ENCODE results near the gene GNPTAB. TPM values are rescaled to one million over a fixed set of nuclear protein-coding genes. Genes with fewer than 3 reads are reported as not detected.

Gene GNPTAB
- total RNA-seq, 2 experiments from 2014 or later, result 38.9 to 66.5 TPM

DNA sequence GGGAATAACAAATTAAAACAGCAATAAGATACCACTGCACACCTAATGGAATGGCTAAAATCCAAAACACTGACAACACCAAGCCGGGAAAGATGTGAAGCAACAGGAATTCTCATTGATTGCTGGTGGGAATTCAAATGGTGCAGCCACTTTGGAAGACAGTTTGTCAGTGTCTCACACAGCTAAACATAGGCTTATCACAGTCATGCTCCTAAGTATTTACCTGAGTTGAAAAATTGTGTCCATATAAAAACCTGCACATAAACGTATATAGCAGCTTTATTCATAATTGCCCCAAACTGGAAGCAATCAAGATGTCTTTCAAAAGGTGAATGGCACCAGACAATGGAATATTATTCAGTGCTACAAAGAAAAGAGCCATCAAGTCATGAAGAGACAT, 21.6 kb downstream of the GNPTAB start:
- POLR2A ChIA-PET, result no interaction called here
- H3K79me2 ChIP-seq (ENCODE audit: insufficient read depth, low read depth, low read length), result peaks cover 47% of the 10 kb centered on the region

DNA sequence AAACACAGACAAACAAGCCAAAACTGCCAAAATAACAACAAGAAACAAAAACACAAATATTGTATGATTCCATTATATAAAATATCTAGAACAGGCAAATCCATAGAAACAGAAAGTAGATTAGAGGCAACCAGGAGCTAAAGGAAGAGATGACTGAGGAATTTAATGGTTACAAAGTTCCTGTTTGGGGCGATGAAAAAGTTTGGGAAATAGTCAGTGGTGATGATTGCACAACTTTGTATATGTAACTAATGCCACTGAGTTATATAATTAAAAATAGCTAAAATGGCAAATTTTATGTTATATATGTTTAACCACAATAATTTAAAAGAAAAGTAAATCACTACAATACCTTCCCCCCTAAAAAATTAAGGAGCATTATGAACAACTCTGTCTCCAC, 24.5 kb downstream of the GNPTAB start:
- H3K4me1 ChIP-seq (ENCODE audit: insufficient read depth, low read length, poor library complexity, severe bottlenecking), result no peaks in the 10 kb centered on the region
- DNase-seq (ENCODE audit: low spot score), result no peak
- H3K36me3 ChIP-seq (ENCODE audit: insufficient read depth, low read length), result peaks cover 8% of the 10 kb centered on the region; the same call in 1 of the 2 replicates
- H3K4me3 ChIP-seq (ENCODE audit: low read depth, low read length, poor library complexity, severe bottlenecking), result no peak overlapping the region
- H3K9me3 ChIP-seq (ENCODE audit: low read length), result no peaks in the 10 kb centered on the region
- H3K27ac ChIP-seq (ENCODE audit: low read depth, low read length, poor library complexity, severe bottlenecking), result no peak overlapping the region
- no peaks in the 10 kb centered on the region for H4K20me1 ChIP-seq (ENCODE audit: insufficient read depth, low read length)
- H2AFZ ChIP-seq (ENCODE audit: low read length), result no peak overlapping the region
- ChIA-PET POLR2A (interaction anchor here (0.9 to 2.3 kb wide), 7 partner anchors 9 to 31 kb away, joined by 3 to 13 read pairs (median 4); no protein-coding TSS in a partner anchor), CTCF (ENCODE audit: unreplicated experiment) (no interaction called here)
- peaks cover 63% of the 10 kb centered on the region for H3K79me2 ChIP-seq (ENCODE audit: insufficient read depth, low read depth, low read length)
- TF ChIP-seq, protein P1, sequence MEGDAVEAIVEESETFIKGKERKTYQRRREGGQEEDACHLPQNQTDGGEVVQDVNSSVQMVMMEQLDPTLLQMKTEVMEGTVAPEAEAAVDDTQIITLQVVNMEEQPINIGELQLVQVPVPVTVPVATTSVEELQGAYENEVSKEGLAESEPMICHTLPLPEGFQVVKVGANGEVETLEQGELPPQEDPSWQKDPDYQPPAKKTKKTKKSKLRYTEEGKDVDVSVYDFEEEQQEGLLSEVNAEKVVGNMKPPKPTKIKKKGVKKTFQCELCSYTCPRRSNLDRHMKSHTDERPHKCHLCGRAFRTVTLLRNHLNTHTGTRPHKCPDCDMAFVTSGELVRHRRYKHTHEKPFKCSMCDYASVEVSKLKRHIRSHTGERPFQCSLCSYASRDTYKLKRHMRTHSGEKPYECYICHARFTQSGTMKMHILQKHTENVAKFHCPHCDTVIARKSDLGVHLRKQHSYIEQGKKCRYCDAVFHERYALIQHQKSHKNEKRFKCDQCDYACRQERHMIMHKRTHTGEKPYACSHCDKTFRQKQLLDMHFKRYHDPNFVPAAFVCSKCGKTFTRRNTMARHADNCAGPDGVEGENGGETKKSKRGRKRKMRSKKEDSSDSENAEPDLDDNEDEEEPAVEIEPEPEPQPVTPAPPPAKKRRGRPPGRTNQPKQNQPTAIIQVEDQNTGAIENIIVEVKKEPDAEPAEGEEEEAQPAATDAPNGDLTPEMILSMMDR (conservative IDR thresholded peaks at IDR 0.05; ENCODE audit: low read length), result no peak
- no peak for TF ChIP-seq EZH2phosphoT487 (IDR thresholded peaks at IDR 0.05; ENCODE audit: borderline replicate concordance, low read depth, low read length)
- BruUV-seq (replicated peaks), result no TSS peak
- H3K9me2 ChIP-seq (ENCODE audit: insufficient read depth, low read length), result no peaks in the 10 kb centered on the region
- intact Hi-C loops (cut with micrococcal nuclease; ENCODE audit: unreplicated experiment), result no loop called here
- no peak overlapping the region for H3K4me2 ChIP-seq (ENCODE audit: low read length)

More for the DNA sequence above, 21.6 kb downstream of the GNPTAB start:
- BruUV-seq (replicated peaks), result no TSS peak
- Histone ChIP-seq H3K4me2 (ENCODE audit: low read length) (no peak overlapping the region), H4K20me1 (ENCODE audit: insufficient read depth, low read length) (no peaks in the 10 kb centered on the region), H2AFZ (ENCODE audit: low read length) (no peak overlapping the region), H3K9me3 (ENCODE audit: low read length) (no peaks in the 10 kb centered on the region), H3K9me2 (ENCODE audit: insufficient read depth, low read length) (no peaks in the 10 kb centered on the region), H3K27ac (ENCODE audit: low read depth, low read length, poor library complexity, severe bottlenecking) (no peak overlapping the region), H3K36me3 (ENCODE audit: insufficient read depth, low read length) (peaks cover 12% of the 10 kb centered on the region), H3K4me3 (ENCODE audit: low read depth, low read length, poor library complexity, severe bottlenecking) (no peak overlapping the region), H3K4me1 (ENCODE audit: insufficient read depth, low read length, poor library complexity, severe bottlenecking) (no peaks in the 10 kb centered on the region)
- TF ChIP-seq, protein P1 (conservative IDR thresholded peaks at IDR 0.05; ENCODE audit: low read length), result no peak
- no peak for TF ChIP-seq EZH2phosphoT487 (IDR thresholded peaks at IDR 0.05; ENCODE audit: borderline replicate concordance, low read depth, low read length)
- intact Hi-C loops (cut with micrococcal nuclease; ENCODE audit: unreplicated experiment), result no loop called here
- DNase-seq (ENCODE audit: low spot score), result no peak
- CTCF ChIA-PET (ENCODE audit: unreplicated experiment), result no interaction called here

DNA sequence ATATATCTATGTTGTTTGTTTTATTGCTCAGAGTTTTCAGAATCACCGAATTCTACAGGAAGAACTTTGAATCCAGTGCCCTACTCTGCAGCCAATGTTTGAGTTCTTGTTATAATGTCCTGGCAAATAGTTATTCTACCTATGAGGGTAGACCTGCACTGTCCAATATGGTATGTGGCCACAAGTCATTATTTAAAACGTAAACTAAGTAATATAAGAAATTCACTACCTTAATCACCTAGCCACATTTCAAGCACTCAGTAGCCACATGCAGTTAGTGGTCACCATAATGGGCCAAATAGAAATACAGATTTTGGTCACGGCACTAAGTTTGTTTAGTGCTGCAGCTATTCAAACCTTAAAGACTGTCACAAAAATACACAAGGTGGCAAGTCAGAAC, 26.4 kb downstream of the GNPTAB start:
- H3K27ac ChIP-seq (ENCODE audit: low read depth, low read length, poor library complexity, severe bottlenecking), result no peak overlapping the region
- POLR2A ChIA-PET, result interaction anchor here (0.6 to 2.1 kb wide), 5 partner anchors 11 to 149 kb away, joined by 3 to 6 read pairs (median 3); no protein-coding TSS in a partner anchor
- peaks cover 8% of the 10 kb centered on the region; the same call in 1 of the 2 replicates for H3K36me3 ChIP-seq (ENCODE audit: insufficient read depth, low read length)
- no peaks in the 10 kb centered on the region for H3K9me3 ChIP-seq (ENCODE audit: low read length)
- CTCF ChIA-PET (ENCODE audit: unreplicated experiment), result no interaction called here
- no peak overlapping the region for H3K4me3 ChIP-seq (ENCODE audit: low read depth, low read length, poor library complexity, severe bottlenecking)
- DNase-seq (ENCODE audit: low spot score), result no peak
- no TSS peak for BruUV-seq (replicated peaks)
- peaks cover 57% of the 10 kb centered on the region for H3K79me2 ChIP-seq (ENCODE audit: insufficient read depth, low read depth, low read length)
- no peak overlapping the region for H3K4me2 ChIP-seq (ENCODE audit: low read length)
- no peaks in the 10 kb centered on the region for H3K4me1 ChIP-seq (ENCODE audit: insufficient read depth, low read length, poor library complexity, severe bottlenecking)
- H2AFZ ChIP-seq (ENCODE audit: low read length), result no peak overlapping the region
- TF ChIP-seq, protein P1 (conservative IDR thresholded peaks at IDR 0.05; ENCODE audit: low read length), result no peak
- TF ChIP-seq EZH2phosphoT487 (IDR thresholded peaks at IDR 0.05; ENCODE audit: borderline replicate concordance, low read depth, low read length), result no peak
- no peaks in the 10 kb centered on the region for H4K20me1 ChIP-seq (ENCODE audit: insufficient read depth, low read length)
- no peaks in the 10 kb centered on the region for H3K9me2 ChIP-seq (ENCODE audit: insufficient read depth, low read length)
- intact Hi-C loops (cut with micrococcal nuclease; ENCODE audit: unreplicated experiment), result no loop called here
